Mesendoderm (in vitro differentiated cells): Measurements from ENCODE around the gene ZNF486. TPM values are rescaled to one million over a fixed set of nuclear protein-coding genes. Genes with fewer than 3 reads are reported as not detected.
"Not testable (repeated sequence)": the region's sequence is repeated elsewhere in the genome, so short reads cannot be mapped to it uniquely, and the experiment has no call there.

Experiments used
- DNase-seq: peaks from one replicate; pipeline ENCODE4 v3.0.0; 2013
- H2AK5ac ChIP-seq: 2 replicates; pipeline ENCODE4 v1.6.1; 2013; ENCODE audit warnings: low read length, inconsistent platforms
- H2BK120ac ChIP-seq: 2 replicates; pipeline ENCODE4 v1.6.1; 2013; ENCODE audit warnings: low read depth, mild to moderate bottlenecking, low read length, moderate library complexity, mixed read lengths
- H2BK15ac ChIP-seq: replicated peaks from 2 replicates; pipeline ENCODE4 v1.6.1; 2013; ENCODE audit warnings: low read depth, mild to moderate bottlenecking, moderate library complexity
- H2BK5ac ChIP-seq: 2 replicates; pipeline ENCODE4 v1.6.1; 2013; ENCODE audit warnings: low read length, inconsistent platforms
- H3K18ac ChIP-seq: 2 replicates; pipeline ENCODE4 v1.6.1; 2013; ENCODE audit warnings: mild to moderate bottlenecking, low read length, mixed read lengths
- H3K23ac ChIP-seq: one replicate; pipeline ENCODE4 v1.6.1; 2013; ENCODE audit warnings: low read length
- H3K27ac ChIP-seq: 2 replicates; pipeline ENCODE4 v1.5.1; 2013; ENCODE audit warnings: low read depth, mild to moderate bottlenecking, inconsistent platforms, low read length, moderate library complexity
- H3K27me3 ChIP-seq: 2 replicates; pipeline ENCODE4 v1.6.1; 2013; ENCODE audit warnings: low read length, control low read depth, mild to moderate bottlenecking, inconsistent platforms; ENCODE audit not compliant: insufficient read depth, poor library complexity
- H3K36me3 ChIP-seq: 2 replicates; pipeline ENCODE4 v1.6.1; 2013; ENCODE audit warnings: low read length, inconsistent platforms; ENCODE audit not compliant: control insufficient read depth, insufficient read depth
- H3K4ac ChIP-seq: one replicate; pipeline ENCODE4 v1.6.1; 2013; ENCODE audit warnings: low read depth, mild to moderate bottlenecking, low read length, moderate library complexity
- H3K4me1 ChIP-seq: 2 replicates; pipeline ENCODE4 v1.6.1; 2013; ENCODE audit warnings: low read depth, low read length, inconsistent platforms; ENCODE audit not compliant: control insufficient read depth
- H3K4me2 ChIP-seq: 2 replicates; pipeline ENCODE4 v1.6.1; 2013; ENCODE audit warnings: low read length
- H3K4me3 ChIP-seq: 2 replicates; pipeline ENCODE4 v1.5.1; 2013; ENCODE audit warnings: mild to moderate bottlenecking, low read length
- H3K56ac ChIP-seq: one replicate; pipeline ENCODE4 v1.6.1; 2013; ENCODE audit warnings: low read length
- H3K79me1 ChIP-seq: 2 replicates; pipeline ENCODE4 v1.6.1; 2013; ENCODE audit warnings: low read length, inconsistent platforms
- H3K79me2 ChIP-seq: 2 replicates; pipeline ENCODE4 v1.6.1; 2013; ENCODE audit warnings: mild to moderate bottlenecking, low read length; ENCODE audit not compliant: control insufficient read depth, insufficient read depth
- H3K9ac ChIP-seq: 2 replicates; pipeline ENCODE4 v1.6.1; 2013; ENCODE audit warnings: low read length, inconsistent platforms
- H4K5ac ChIP-seq: one replicate; pipeline ENCODE4 v1.6.1; 2013; ENCODE audit warnings: low read length
- H4K8ac ChIP-seq: one replicate; pipeline ENCODE4 v1.6.1; 2013; ENCODE audit warnings: low read depth, mild to moderate bottlenecking, control low read depth, low read length, moderate library complexity
- WGBS: extraction: QIAGEN DNeasy Blood & Tissue Kit; methylation state at CpG from one replicate; pipeline ENCODE4 v1.1.7; 2013; ENCODE audit warnings: low lambda C conversion rate, missing lambda C conversion rate; ENCODE audit not compliant: insufficient coverage; ENCODE audit errors: extremely low coverage; 5-methylcytosine and 5-hydroxymethylcytosine counted together
- polyA plus RNA-seq, 2 experiments: library from polyadenylated mRNA; stranded (reverse); fragments of 200-250 nt; gene quantifications; one replicate each; pipeline ENCODE4 v1.2.3, GENCODE V29; 2013

Gene ZNF486
- 12.9 TPM for polyA plus RNA-seq (2013, experiment 1 of 2)
- polyA plus RNA-seq (2013, experiment 2 of 2): 13.1 TPM

GRCh38 chr19:20167020-20167644, at the start of gene ZNF486:
Gene ZNF486 (plus strand): TSS chr19:20167214. CDS start chr19:20167331, 117 bp downstream.
- WGBS: no CpG with 5 or more reads among the region's 25 CpGs
- Histone ChIP-seq H3K36me3 (peaks cover 2% of the 10 kb centered on the region), H3K4ac (peak within 1 kb of the TSS; percentile 87), H3K79me2 (peaks cover 26% of the 10 kb centered on the region), H3K56ac (peak within 1 kb of the TSS; percentile 78), H3K4me2 (peak within 1 kb of the TSS; percentile 73), H3K4me1 (no peaks in the 10 kb centered on the region), H4K8ac (no peak within 1 kb of the TSS), H3K27me3 (no peaks in the 10 kb centered on the region), H3K23ac (no peak within 1 kb of the TSS), H4K5ac (no peak within 1 kb of the TSS), H2AK5ac (no peak within 1 kb of the TSS), H3K27ac (peak within 1 kb of the TSS; percentile 7), H3K9ac (peak within 1 kb of the TSS; percentile 98), H2BK15ac (no peak within 1 kb of the TSS), H2BK120ac (no peak within 1 kb of the TSS), H3K79me1 (peaks cover 5% of the 10 kb centered on the region), H3K18ac (peak within 1 kb of the TSS; percentile 93), H3K4me3 (peak within 1 kb of the TSS; percentile 96), H2BK5ac (peak within 1 kb of the TSS; percentile 54)
- DNase-seq: peak; percentile 100

GRCh38 chr19:20118064-20118839, 48.8 kb upstream of the ZNF486 start:
- not testable (repeated sequence) for H3K4me2 ChIP-seq, H3K4me1 ChIP-seq, DNase-seq, H3K27ac ChIP-seq, H2BK120ac ChIP-seq, H3K27me3 ChIP-seq, H3K4me3 ChIP-seq, H4K8ac ChIP-seq, H4K5ac ChIP-seq, H3K79me1 ChIP-seq, H3K56ac ChIP-seq, H2AK5ac ChIP-seq, H3K36me3 ChIP-seq, H2BK15ac ChIP-seq, H3K18ac ChIP-seq, H2BK5ac ChIP-seq, H3K9ac ChIP-seq, H3K79me2 ChIP-seq, H3K23ac ChIP-seq, H3K4ac ChIP-seq
- WGBS: no CpG with 5 or more reads among the region's 6 CpGs

- H2BK120ac ChIP-seq: no peak overlapping the region
- no peak overlapping the region for H3K23ac ChIP-seq
- no peak overlapping the region for H3K4me2 ChIP-seq
- H3K79me1 ChIP-seq: no peaks in the 10 kb centered on the region
- no peak for DNase-seq
- no CpG with 5 or more reads among the region's 23 CpGs for WGBS
- no peak overlapping the region for H3K9ac ChIP-seq
- H3K4me3 ChIP-seq: no peak overlapping the region
- peaks cover 5% of the 10 kb centered on the region for H3K36me3 ChIP-seq
- H2BK15ac ChIP-seq: no peak overlapping the region
- H3K79me2 ChIP-seq: no peaks in the 10 kb centered on the region
- no peak overlapping the region for H3K27ac ChIP-seq
- no peaks in the 10 kb centered on the region for H3K27me3 ChIP-seq
- no peak overlapping the region for H3K4ac ChIP-seq
- no peak overlapping the region for H3K56ac ChIP-seq
- H3K4me1 ChIP-seq: no peaks in the 10 kb centered on the region
- no peak overlapping the region for H2BK5ac ChIP-seq
- no peak overlapping the region for H3K18ac ChIP-seq
- H2AK5ac ChIP-seq: no peak overlapping the region
- H4K5ac ChIP-seq: no peak overlapping the region
- no peak overlapping the region for H4K8ac ChIP-seq
Measured at GRCh38 chr19:20124879-20125278, 42.1 kb upstream of the ZNF486 start.

- not testable (repeated sequence) for H2AK5ac ChIP-seq, H3K27ac ChIP-seq, H3K4me3 ChIP-seq, H4K5ac ChIP-seq, H2BK15ac ChIP-seq, H3K9ac ChIP-seq, H3K4me2 ChIP-seq, H3K18ac ChIP-seq, H3K56ac ChIP-seq, H2BK5ac ChIP-seq, H3K79me2 ChIP-seq, H2BK120ac ChIP-seq, H3K27me3 ChIP-seq, H3K4ac ChIP-seq, H3K23ac ChIP-seq, H3K36me3 ChIP-seq, H3K79me1 ChIP-seq, H4K8ac ChIP-seq, H3K4me1 ChIP-seq
- no CpG with 5 or more reads among the region's 2 CpGs for WGBS
- peak; percentile 62 for DNase-seq
Measured at GRCh38 chr19:20132933-20133332, 34.1 kb upstream of the ZNF486 start.

GRCh38 chr19:20137714-20138113, 29.3 kb upstream of the ZNF486 start:
- H3K9ac ChIP-seq, H2AK5ac ChIP-seq, H3K4me3 ChIP-seq, DNase-seq, H4K5ac ChIP-seq, H3K4me1 ChIP-seq, H3K27ac ChIP-seq, H3K4me2 ChIP-seq, H2BK5ac ChIP-seq, H3K56ac ChIP-seq, H3K23ac ChIP-seq, H3K27me3 ChIP-seq, H3K36me3 ChIP-seq, H3K79me1 ChIP-seq, H4K8ac ChIP-seq, H3K79me2 ChIP-seq, H2BK120ac ChIP-seq, H2BK15ac ChIP-seq, H3K18ac ChIP-seq, H3K4ac ChIP-seq: not testable (repeated sequence)
- no CpG with 5 or more reads among the region's 29 CpGs for WGBS
